Spinal cord (tissue), 10 donors: Measurements from ENCODE around the gene ZHX3. TPM values are rescaled to one million over a fixed set of nuclear protein-coding genes. Genes with fewer than 3 reads are reported as not detected.
"Not testable (repeated sequence)": the region's sequence is repeated elsewhere in the genome, so short reads cannot be mapped to it uniquely, and the experiment has no call there.

Experiments used
- DNase-seq, 6 donors: peaks; one replicate each; pipeline versions ENCODE4 v3.0.0 to v3.0.0-alpha.2; 2013 to 2015; ENCODE audit warnings: low spot score in 6 of 6, low read depth in 4 of 6
- H3K27ac ChIP-seq: one replicate; pipeline ENCODE4 v1.5.1; 2013; ENCODE audit warnings: low read depth, low read length, control low read depth
- H3K27me3 ChIP-seq: one replicate; pipeline ENCODE4 v1.6.1; 2013; ENCODE audit warnings: low read length; ENCODE audit not compliant: control insufficient read depth, insufficient read depth
- H3K36me3 ChIP-seq: one replicate; pipeline ENCODE4 v1.6.1; 2013; ENCODE audit warnings: low read length; ENCODE audit not compliant: control insufficient read depth, insufficient read depth
- H3K4me1 ChIP-seq: one replicate; pipeline ENCODE4 v1.6.1; 2013; ENCODE audit warnings: low read length; ENCODE audit not compliant: control insufficient read depth, insufficient read depth
- H3K4me3 ChIP-seq: one replicate; pipeline ENCODE4 v1.5.1; 2013; ENCODE audit warnings: low read depth, low read length, control low read depth
- H3K9me3 ChIP-seq: one replicate; pipeline ENCODE4 v1.6.1; 2013; ENCODE audit warnings: low read length; ENCODE audit not compliant: control insufficient read depth, insufficient read depth
- WGBS: methylation state at CpG from one replicate; pipeline ENCODE4 v1.1.5; 2013; ENCODE audit warnings: missing lambda C conversion rate; ENCODE audit not compliant: insufficient coverage; 5-methylcytosine and 5-hydroxymethylcytosine counted together
- polyA plus RNA-seq, 2 donors: library from polyadenylated mRNA; unstranded; fragments of 120-200 nt; gene quantifications; one replicate each; pipeline ENCODE4 v1.2.1, GENCODE V29; 2013; ENCODE audit not compliant: insufficient read length in 2 of 2
- total RNA-seq, 2 donors: library from RNA; depleted of rRNA in 1 of 2; stranded (reverse); fragments of 120-200 nt in 1 of 2; fragments of >200 nt in 1 of 2; gene quantifications; one replicate each; pipeline versions ENCODE4 v1.2.3 to v1.2.4, GENCODE V29; 2013 to 2014
- donor health status: healthy.

The ZHX3 gene
- total and polyA plus RNA-seq, 4 donors, result 28.5 to 36.3 (median 31.0) TPM

- WGBS, result 1% methylated on average over 66 of the region's 66 CpGs
- Histone ChIP-seq H3K4me3 (peak overlapping the region; percentile 75), H3K4me1 (peaks cover 10% of the 10 kb centered on the region), H3K27ac (peak overlapping the region; percentile 85), H3K9me3 (no peaks in the 10 kb centered on the region), H3K36me3 (no peaks in the 10 kb centered on the region), H3K27me3 (no peaks in the 10 kb centered on the region)
- DNase-seq, result peak in 4 of 6 donors; percentile 28 to 90 (median 64)
These were observed 657 bp downstream of the ZHX3 start for GRCh38 chr20:41316602-41317545.

GRCh38 chr20:41316051-41316450, 1.5 kb downstream of the ZHX3 start:
- Histone ChIP-seq H3K27ac (peak overlapping the region; percentile 85), H3K27me3 (no peaks in the 10 kb centered on the region), H3K9me3 (no peaks in the 10 kb centered on the region), H3K36me3 (no peaks in the 10 kb centered on the region), H3K4me3 (peak overlapping the region; percentile 75), H3K4me1 (peaks cover 10% of the 10 kb centered on the region)
- peak in 2 of 6 donors; percentile 27 to 43 for DNase-seq
- no CpG with 5 or more reads among the region's 6 CpGs for WGBS

GRCh38 chr20:41314386-41314785, 3.1 kb downstream of the ZHX3 start:
- DNase-seq, result no peak
- Histone ChIP-seq H3K36me3 (no peaks in the 10 kb centered on the region), H3K9me3 (no peaks in the 10 kb centered on the region), H3K27ac (peak overlapping the region; percentile 85), H3K4me1 (peaks cover 10% of the 10 kb centered on the region), H3K4me3 (no peak overlapping the region), H3K27me3 (no peaks in the 10 kb centered on the region)
- no CpG with 5 or more reads among the region's 2 CpGs for WGBS

GRCh38 chr20:41312009-41312408, 5.5 kb downstream of the ZHX3 start:
- H3K4me1 ChIP-seq, H3K4me3 ChIP-seq, H3K27me3 ChIP-seq, H3K9me3 ChIP-seq, H3K36me3 ChIP-seq, H3K27ac ChIP-seq, DNase-seq: not testable (repeated sequence)
- whole genome bisulfite sequencing, result 87% methylated on average over 4 of the region's 6 CpGs

- Histone ChIP-seq H3K4me1 (no peaks in the 10 kb centered on the region), H3K9me3 (no peaks in the 10 kb centered on the region), H3K27ac (no peak overlapping the region), H3K27me3 (no peaks in the 10 kb centered on the region), H3K4me3 (no peak overlapping the region), H3K36me3 (no peaks in the 10 kb centered on the region)
- WGBS, result 78% methylated on average over 2 of the region's 2 CpGs
- DNase-seq, result no peak
These were observed 7.7 kb downstream of the ZHX3 start for GRCh38 chr20:41309817-41310216.

- H3K36me3 ChIP-seq, result no peaks in the 10 kb centered on the region
- no CpG with 5 or more reads among the region's 3 CpGs for WGBS
- H3K9me3 ChIP-seq, result no peaks in the 10 kb centered on the region
- DNase-seq, result no peak
- H3K27ac ChIP-seq, result peak overlapping the region; percentile 42
- no peaks in the 10 kb centered on the region for H3K27me3 ChIP-seq
- H3K4me1 ChIP-seq, result no peaks in the 10 kb centered on the region
- H3K4me3 ChIP-seq, result no peak overlapping the region
These were observed 8.7 kb downstream of the ZHX3 start for GRCh38 chr20:41308726-41309413.

DNA sequence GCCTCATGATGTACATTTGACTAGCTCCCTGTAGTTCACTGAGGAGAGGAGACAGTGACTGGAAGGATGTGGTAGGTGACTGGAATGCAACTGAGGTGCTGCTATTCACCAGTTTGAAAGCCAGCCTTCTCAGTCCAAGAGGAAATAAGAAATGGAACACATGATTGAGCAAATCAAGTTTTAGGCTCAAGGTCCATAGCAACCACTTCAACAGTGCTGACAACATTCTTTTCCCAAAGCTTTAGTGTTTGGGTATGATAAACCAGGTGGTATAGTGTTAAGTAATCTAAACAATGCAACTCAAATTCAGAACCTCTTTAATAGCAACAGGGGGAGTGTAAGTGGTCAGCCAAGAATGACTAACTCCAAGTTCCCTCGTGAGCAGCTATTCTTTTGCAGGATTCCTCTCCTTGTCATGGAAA, 9.2 kb downstream of the ZHX3 start:
- WGBS, result no CpG with 5 or more reads among the region's 1 CpG
- Histone ChIP-seq H3K4me1 (no peaks in the 10 kb centered on the region), H3K9me3 (no peaks in the 10 kb centered on the region), H3K27me3 (no peaks in the 10 kb centered on the region), H3K4me3 (no peak overlapping the region), H3K27ac (peak overlapping the region; percentile 42), H3K36me3 (no peaks in the 10 kb centered on the region)
- peak in 2 of 6 donors; percentile 10 to 53 for DNase-seq

GRCh38 chr20:41307021-41307420, 10.5 kb downstream of the ZHX3 start:
- no peak overlapping the region for H3K27ac ChIP-seq

GRCh38 chr20:41306061-41306727, 11.3 kb downstream of the ZHX3 start:
- WGBS, result no CpG with 5 or more reads among the region's 5 CpGs

More at GRCh38 chr20:41307021-41307420, 10.5 kb downstream of the ZHX3 start:
- Histone ChIP-seq H3K4me1 (no peaks in the 10 kb centered on the region), H3K9me3 (no peaks in the 10 kb centered on the region), H3K36me3 (no peaks in the 10 kb centered on the region), H3K27me3 (no peaks in the 10 kb centered on the region), H3K4me3 (no peak overlapping the region)
- 100% methylated on average over 1 of the region's 1 CpG for WGBS
- DNase-seq, result no peak

More at GRCh38 chr20:41306061-41306727, 11.3 kb downstream of the ZHX3 start:
- DNase-seq, result no peak
- Histone ChIP-seq H3K4me1 (peaks cover 3% of the 10 kb centered on the region), H3K36me3 (no peaks in the 10 kb centered on the region), H3K27ac (no peak overlapping the region), H3K9me3 (no peaks in the 10 kb centered on the region), H3K27me3 (no peaks in the 10 kb centered on the region), H3K4me3 (no peak overlapping the region)
